ENCODE results near the gene PLXNA3. TPM values are rescaled to one million over a fixed set of nuclear protein-coding genes. Genes with fewer than 3 reads are reported as not detected.

PLXNA3 gene
- total and polyA plus RNA-seq, 10 of the 15 experiments (the other 5 are each of a cell fraction or from before 2014, with no cell fraction given): 0.26 to 26.8 (median 3.4) TPM

DNA sequence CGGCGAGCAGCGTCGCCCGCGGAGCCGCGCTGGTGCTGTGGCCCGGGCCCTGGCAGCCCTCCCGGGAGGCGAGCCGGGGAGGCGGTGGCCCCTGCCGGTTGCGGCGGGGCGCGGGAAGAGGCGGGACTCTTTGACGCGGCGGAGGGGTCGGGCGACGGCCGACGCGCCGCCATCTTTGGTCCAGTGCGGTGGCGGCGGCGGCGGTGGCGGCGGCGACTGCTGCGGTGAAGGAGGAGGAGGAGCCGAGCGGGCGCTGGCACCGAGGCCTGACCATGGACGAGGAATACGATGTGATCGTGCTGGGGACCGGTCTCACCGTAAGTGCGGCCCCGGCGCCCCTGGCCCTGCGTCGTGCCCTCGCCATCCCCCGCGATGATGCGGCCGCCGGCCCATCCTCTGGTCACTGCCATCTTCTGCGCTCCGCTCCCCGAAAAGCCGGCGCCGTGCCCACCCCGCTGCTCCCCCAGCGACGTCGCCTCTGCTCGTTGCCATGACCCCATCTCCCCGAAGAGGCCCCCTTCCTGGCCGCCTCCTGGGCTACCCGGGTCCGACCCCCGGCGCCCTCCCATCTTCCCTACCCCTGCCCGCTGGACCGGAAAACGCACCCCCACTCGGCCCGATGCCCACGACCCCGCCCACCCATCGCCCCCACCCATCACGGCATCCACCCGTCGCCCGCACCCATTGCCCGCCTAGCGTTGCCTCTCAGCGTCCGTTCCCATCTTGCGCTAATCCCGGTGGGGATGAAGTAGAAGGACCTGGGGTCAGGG is 20.9 kb upstream of the PLXNA3 start, which contains the start of gene GDI1 (continued):
- TF ChIP-seq, protein P1, sequence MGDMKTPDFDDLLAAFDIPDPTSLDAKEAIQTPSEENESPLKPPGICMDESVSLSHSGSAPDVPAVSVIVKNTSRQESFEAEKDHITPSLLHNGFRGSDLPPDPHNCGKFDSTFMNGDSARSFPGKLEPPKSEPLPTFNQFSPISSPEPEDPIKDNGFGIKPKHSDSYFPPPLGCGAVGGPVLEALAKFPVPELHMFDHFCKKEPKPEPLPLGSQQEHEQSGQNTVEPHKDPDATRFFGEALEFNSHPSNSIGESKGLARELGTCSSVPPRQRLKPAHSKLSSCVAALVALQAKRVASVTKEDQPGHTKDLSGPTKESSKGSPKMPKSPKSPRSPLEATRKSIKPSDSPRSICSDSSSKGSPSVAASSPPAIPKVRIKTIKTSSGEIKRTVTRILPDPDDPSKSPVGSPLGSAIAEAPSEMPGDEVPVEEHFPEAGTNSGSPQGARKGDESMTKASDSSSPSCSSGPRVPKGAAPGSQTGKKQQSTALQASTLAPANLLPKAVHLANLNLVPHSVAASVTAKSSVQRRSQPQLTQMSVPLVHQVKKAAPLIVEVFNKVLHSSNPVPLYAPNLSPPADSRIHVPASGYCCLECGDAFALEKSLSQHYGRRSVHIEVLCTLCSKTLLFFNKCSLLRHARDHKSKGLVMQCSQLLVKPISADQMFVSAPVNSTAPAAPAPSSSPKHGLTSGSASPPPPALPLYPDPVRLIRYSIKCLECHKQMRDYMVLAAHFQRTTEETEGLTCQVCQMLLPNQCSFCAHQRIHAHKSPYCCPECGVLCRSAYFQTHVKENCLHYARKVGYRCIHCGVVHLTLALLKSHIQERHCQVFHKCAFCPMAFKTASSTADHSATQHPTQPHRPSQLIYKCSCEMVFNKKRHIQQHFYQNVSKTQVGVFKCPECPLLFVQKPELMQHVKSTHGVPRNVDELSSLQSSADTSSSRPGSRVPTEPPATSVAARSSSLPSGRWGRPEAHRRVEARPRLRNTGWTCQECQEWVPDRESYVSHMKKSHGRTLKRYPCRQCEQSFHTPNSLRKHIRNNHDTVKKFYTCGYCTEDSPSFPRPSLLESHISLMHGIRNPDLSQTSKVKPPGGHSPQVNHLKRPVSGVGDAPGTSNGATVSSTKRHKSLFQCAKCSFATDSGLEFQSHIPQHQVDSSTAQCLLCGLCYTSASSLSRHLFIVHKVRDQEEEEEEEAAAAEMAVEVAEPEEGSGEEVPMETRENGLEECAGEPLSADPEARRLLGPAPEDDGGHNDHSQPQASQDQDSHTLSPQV (IDR thresholded peaks at IDR 0.05): 0 out of 2 replicates have a peak, but pooled peaks have one; percentile 21
- TF ChIP-seq SIX5 (IDR thresholded peaks at IDR 0.05; ENCODE audit: low read depth, low read length, severe bottlenecking): no peak
- no peak for TF ChIP-seq TBL1XR1 (IDR thresholded peaks at IDR 0.05; ENCODE audit: low read depth, low read length)
- TF ChIP-seq, protein P2, sequence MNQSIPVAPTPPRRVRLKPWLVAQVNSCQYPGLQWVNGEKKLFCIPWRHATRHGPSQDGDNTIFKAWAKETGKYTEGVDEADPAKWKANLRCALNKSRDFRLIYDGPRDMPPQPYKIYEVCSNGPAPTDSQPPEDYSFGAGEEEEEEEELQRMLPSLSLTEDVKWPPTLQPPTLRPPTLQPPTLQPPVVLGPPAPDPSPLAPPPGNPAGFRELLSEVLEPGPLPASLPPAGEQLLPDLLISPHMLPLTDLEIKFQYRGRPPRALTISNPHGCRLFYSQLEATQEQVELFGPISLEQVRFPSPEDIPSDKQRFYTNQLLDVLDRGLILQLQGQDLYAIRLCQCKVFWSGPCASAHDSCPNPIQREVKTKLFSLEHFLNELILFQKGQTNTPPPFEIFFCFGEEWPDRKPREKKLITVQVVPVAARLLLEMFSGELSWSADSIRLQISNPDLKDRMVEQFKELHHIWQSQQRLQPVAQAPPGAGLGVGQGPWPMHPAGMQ (IDR thresholded peaks at IDR 0.05; ENCODE audit: borderline replicate concordance): no peak
- TF ChIP-seq ZNF274 (IDR thresholded peaks at IDR 0.05; ENCODE audit: insufficient read depth, insufficient read length): no peak
- 0 out of 2 replicates have a peak, but pooled peaks have one; percentile 25 for TF ChIP-seq NR2F1 (conservative IDR thresholded peaks at IDR 0.05)
- no peak for TF ChIP-seq CBX3 (IDR thresholded peaks at IDR 0.05; ENCODE audit: borderline replicate concordance, low read depth)
- TF ChIP-seq POLR2A (IDR thresholded peaks at IDR 0.05; ENCODE audit: low read depth, low read length): peak; percentile 69
- TF ChIP-seq BHLHE40 (IDR thresholded peaks at IDR 0.05; ENCODE audit: borderline replicate concordance in 1 of 2, low read depth in 2 of 2, low read length in 1 of 2): peak in 1 of 2 experiments; percentile 63; a peak in 2 of 4 replicates
- 0 out of 2 replicates have a peak, but pooled peaks have one; percentile 7 for TF ChIP-seq CREB1 (IDR thresholded peaks at IDR 0.05; ENCODE audit: low read depth)
- TF ChIP-seq LARP7 (IDR thresholded peaks at IDR 0.05): peak; percentile 63; the same call in 1 of the 2 replicates
- no peak for TF ChIP-seq NFXL1 (IDR thresholded peaks at IDR 0.05; ENCODE audit: borderline replicate concordance)
- TF ChIP-seq HDAC2 (IDR thresholded peaks at IDR 0.05): no peak
- no peak for TF ChIP-seq FOS (IDR thresholded peaks at IDR 0.05; ENCODE audit: borderline replicate concordance, extremely low read depth, insufficient read length)
- TF ChIP-seq STAT1 (conservative IDR thresholded peaks at IDR 0.05): no peak
- TF ChIP-seq FOXK2 (IDR thresholded peaks at IDR 0.05): no peak
- TF ChIP-seq RB1 (IDR thresholded peaks at IDR 0.05; ENCODE audit: borderline replicate concordance): peak; percentile 54; the same call in 1 of the 2 replicates
- TF ChIP-seq, protein P3, sequence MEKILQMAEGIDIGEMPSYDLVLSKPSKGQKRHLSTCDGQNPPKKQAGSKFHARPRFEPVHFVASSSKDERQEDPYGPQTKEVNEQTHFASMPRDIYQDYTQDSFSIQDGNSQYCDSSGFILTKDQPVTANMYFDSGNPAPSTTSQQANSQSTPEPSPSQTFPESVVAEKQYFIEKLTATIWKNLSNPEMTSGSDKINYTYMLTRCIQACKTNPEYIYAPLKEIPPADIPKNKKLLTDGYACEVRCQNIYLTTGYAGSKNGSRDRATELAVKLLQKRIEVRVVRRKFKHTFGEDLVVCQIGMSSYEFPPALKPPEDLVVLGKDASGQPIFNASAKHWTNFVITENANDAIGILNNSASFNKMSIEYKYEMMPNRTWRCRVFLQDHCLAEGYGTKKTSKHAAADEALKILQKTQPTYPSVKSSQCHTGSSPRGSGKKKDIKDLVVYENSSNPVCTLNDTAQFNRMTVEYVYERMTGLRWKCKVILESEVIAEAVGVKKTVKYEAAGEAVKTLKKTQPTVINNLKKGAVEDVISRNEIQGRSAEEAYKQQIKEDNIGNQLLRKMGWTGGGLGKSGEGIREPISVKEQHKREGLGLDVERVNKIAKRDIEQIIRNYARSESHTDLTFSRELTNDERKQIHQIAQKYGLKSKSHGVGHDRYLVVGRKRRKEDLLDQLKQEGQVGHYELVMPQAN (conservative IDR thresholded peaks at IDR 0.05): 0 out of 2 replicates have a peak, but pooled peaks have one; percentile 40
- TF ChIP-seq, protein P4, sequence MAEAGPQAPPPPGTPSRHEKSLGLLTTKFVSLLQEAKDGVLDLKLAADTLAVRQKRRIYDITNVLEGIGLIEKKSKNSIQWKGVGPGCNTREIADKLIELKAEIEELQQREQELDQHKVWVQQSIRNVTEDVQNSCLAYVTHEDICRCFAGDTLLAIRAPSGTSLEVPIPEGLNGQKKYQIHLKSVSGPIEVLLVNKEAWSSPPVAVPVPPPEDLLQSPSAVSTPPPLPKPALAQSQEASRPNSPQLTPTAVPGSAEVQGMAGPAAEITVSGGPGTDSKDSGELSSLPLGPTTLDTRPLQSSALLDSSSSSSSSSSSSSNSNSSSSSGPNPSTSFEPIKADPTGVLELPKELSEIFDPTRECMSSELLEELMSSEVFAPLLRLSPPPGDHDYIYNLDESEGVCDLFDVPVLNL (IDR thresholded peaks at IDR 0.05; ENCODE audit: low read depth, low read length): no peak
